HG02885 (cell line): ENCODE data around the gene RNF220.

Source experiments
- ATAC-seq: cut with Tn5 transposase; IDR thresholded peaks from one replicate; pipeline ENCODE4 v1.9.1; 2021; ENCODE audit warnings: mild to moderate bottlenecking; ENCODE audit not compliant: unreplicated experiment, poor library complexity

RNF220 gene

GRCh38 chr1:44405031-44405797, at the start of gene RNF220:
RNF220 (plus strand) TSS chr1:44405255.
- no peak for ATAC-seq

GRCh38 chr1:44355582-44356305, 49.3 kb upstream of the RNF220 start:
- no peak for ATAC-seq

- ATAC-seq = no peak
Observed at GRCh38 chr1:44357710-44358109, 47.3 kb upstream of the RNF220 start.

GRCh38 chr1:44359234-44359935, 45.7 kb upstream of the RNF220 start:
- ATAC-seq = no peak

DNA sequence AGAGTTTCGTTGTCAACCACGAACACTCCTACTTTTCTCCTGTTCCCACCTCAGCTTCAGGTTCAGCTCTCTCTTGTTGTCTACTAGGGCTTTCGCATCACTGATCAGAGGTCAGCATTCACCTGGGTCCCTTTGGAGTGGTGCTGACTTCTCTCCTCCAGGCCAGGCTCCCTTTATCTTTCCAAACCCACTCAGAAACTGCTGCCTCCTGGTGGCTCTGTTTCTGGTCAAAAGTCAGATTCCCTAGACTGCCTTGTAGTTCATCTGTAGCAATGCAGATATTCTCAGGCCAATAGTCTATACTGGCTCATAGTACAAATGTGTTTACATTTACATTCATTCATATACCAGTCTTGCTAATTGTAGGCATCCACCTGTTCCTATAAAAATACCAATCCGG, 43.6 kb upstream of the RNF220 start:
- no peak for ATAC-seq

GRCh38 chr1:44366371-44366975, 38.6 kb upstream of the RNF220 start:
- no peak for ATAC-seq

DNA sequence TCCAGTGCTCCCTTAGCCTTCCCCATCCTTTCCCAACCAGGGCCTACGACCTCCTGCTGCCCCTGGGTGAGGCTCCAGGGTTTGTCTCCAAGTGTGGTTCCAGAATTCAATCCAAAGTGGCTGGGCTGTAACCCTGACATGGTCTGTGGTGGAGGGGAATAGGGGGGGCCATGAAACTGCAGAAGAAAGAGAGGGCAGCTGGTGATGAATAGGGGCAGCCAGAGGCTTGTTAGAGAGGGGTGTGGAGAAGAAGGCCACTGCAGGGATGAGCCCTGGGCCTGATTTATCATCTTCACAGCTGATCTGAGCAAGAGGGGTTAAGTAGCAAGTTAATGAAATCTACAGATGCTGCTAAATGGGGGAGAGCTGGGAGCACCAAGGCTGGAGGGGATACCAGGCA, 37.1 kb upstream of the RNF220 start:
- ATAC-seq = no peak

DNA sequence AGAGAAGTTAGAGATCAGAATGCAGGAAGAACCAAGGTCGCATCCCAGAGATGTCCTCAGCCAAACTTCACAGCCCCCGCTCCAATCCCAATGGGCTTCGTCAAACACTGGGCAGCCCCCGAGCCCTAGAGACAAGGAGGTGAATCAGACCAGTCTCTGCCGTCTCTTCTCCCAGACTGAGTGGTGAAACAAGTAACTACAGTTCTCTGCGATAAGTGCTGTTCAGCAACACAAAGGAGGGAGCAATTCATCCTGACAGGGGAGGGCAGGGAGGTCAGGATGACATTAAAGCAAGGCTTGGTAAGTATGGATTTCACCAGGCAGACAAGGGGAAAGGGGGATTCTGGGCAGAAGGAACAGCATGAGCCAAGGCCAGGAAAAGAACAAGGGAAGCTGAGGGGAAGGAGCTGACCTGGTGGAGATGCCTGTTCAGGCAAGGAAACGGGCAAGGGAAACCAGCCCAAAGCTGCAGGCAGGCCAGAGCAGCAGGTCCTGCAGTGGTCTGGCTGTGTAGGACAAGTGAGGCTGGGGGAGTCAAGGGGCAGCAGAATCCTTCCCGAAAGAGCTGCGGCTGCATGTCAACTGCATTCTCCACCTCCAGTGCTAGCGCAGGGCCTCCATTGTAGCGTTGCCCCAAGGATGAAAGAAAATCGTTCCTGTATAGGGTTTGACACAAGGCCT, 36.4 kb upstream of the RNF220 start:
- ATAC-seq = no peak

GRCh38 chr1:44371206-44371605, 33.8 kb upstream of the RNF220 start:
- no peak for ATAC-seq

GRCh38 chr1:44375547-44375946, 29.5 kb upstream of the RNF220 start:
- no peak for ATAC-seq

- no peak for ATAC-seq
Observed at GRCh38 chr1:44377925-44378784, 26.9 kb upstream of the RNF220 start.

GRCh38 chr1:44380666-44381177, 24.3 kb upstream of the RNF220 start:
- no peak for ATAC-seq

DNA sequence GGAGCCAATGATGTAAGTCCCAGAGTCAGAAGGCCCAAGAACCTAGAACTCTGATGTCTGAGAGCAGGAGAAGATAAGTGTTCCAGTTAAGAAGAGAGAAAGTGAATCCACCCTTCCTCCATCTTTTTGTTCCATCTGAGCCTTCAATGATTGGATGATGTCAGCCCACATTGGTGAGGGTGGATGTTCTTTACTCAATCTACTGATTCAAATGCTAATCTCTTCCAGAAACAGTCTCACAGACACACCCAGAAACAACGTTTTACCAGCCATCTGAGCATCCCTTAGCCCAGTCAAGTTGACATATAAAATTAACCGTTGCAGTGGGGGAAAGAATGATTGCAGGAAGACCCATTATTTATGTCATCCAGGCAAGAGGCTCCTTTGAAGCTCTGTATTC, 16.5 kb upstream of the RNF220 start:
- ATAC-seq = no peak

- ATAC-seq = no peak
Observed at GRCh38 chr1:44389437-44389836, 15.6 kb upstream of the RNF220 start.

GRCh38 chr1:44390277-44390676, 14.8 kb upstream of the RNF220 start:
- no peak for ATAC-seq

DNA sequence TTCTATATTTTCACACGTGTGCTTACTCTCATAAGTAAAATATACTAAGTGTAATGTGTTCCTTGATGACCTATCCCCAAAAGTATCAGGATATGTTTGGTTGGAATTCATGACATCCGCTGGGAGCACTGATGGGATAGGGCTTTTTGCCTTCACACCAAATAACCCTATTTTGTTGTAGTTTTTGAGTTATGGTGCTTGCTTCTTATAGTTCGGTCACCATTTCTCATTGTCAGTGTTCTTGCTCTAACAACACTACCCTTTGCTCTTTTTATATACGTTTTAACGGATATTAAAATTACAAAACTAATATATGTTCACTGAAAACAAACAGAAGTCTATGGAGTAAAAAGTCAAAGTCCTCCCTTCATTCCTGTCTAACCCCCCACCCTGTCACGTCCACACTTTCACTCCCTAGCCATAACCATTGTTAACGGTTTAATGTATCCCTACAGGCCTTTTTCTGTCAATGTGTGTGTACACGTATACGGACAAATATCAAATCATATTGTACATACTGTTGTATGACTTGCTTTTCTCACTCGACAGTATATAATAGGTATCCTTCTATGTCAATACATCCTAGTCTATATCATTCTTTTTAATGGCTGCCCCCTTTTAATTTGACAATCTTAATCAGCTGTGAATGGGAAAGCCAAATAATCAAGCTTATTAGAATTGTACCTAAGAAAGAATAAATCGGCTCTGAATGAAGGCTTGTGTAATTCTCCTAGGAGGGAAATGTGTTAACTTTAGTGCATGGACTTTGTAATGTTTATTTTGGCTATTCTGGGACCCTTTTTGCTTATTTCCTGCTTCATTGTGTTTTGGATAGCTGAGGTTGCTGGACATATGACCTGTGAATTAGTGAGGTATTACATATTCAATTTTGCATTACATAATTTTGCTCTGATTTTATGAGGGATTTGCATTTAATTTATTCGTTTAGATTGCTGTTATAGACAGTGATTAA, 3.5 kb upstream of the RNF220 start:
- no peak for ATAC-seq

DNA sequence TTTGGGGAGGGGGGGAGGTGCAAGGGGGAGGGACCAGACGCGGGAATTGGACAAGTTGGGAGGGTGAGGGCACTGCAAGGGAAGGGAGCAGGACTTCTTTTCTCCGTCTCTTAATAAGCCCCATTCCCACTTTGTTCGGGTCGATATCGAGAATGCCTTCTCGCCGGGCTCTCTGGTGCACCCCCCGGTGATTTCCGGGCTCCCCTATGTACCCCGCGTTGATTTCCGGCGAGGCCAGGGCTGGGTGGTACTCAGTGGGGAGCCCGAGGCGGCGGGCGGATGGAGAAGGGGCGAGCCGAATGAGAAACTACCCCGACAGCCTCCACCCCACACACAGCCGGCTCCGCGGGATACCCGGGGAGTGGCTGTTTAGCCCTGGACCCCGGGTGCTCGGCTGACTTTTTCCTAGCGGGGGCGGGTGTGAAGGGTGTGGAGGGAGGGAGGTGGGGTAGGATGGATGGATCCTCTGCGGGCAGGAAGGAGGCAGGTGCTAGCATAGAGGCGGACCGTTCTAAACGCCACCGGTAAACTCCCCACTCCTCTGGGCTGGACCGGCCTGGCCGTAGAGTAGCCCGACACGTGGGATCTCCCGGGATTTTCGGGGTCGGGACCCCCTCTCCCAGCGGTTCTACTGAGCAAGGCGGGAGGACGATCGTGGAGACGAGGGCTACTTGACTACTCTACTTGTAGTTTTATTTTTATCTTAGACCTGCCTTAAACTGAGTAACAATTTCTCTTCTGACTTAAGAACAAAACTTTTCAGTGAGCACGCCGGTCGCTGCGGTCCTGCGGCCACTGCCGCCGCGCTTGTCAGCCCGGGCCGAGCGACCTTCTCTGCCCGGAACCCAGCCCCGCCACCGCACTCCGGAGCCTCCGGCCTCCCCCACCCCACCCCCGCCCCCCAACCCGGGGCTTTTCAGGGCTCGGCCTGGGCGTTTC, 1.0 kb downstream of the RNF220 start:
- no peak for ATAC-seq
